Astrocyte of the spinal cord (primary cell): ENCODE measurements around the gene MSN.
"Not testable (repeated sequence)": the region's sequence is repeated elsewhere in the genome, so short reads cannot be mapped to it uniquely, and the experiment has no call there.

ENCODE experiments used
- DNase-seq: peaks from one replicate; pipeline ENCODE4 v3.0.0; 2011; ENCODE audit warnings: low read depth, low spot score
- H3K4me3 ChIP-seq: 2 replicates; pipeline ENCODE4 v1.5.1; 2011; ENCODE audit warnings: low read depth, mild to moderate bottlenecking, low read length, moderate library complexity
- CTCF ChIP-seq: IDR thresholded peaks from 2 replicates; pipeline ENCODE4 v1.5.1; 2012; ENCODE audit warnings: low read depth, mild to moderate bottlenecking, low read length, inconsistent platforms
- in situ Hi-C: cut with HindIII; loops from 2 replicates; pipeline ENCODE4 v1.10.0; 2017; ENCODE audit warnings: low sequenced_read_pairs

MSN gene

GRCh38 chrX:65750674-65751469 is 83.4 kb downstream of the MSN start:
- DNase-seq = no peak
- no peak for TF ChIP-seq CTCF
- in situ Hi-C loops = no loop called here
- H3K4me3 ChIP-seq = no peak overlapping the region

- DNase-seq = no peak
- no peak overlapping the region for H3K4me3 ChIP-seq
Observed at GRCh38 chrX:65751519-65751918, 84.1 kb downstream of the MSN start.

GRCh38 chrX:65752294-65752693 is 84.8 kb downstream of the MSN start:
- no peak for DNase-seq
- in situ Hi-C loops = no loop called here
- H3K4me3 ChIP-seq = no peak overlapping the region
- no peak for TF ChIP-seq CTCF

More at GRCh38 chrX:65751519-65751918, 84.1 kb downstream of the MSN start:
- TF ChIP-seq CTCF = no peak
- in situ Hi-C loops = no loop called here

- DNase-seq = no peak
- in situ Hi-C loops = no loop called here
- no peak for TF ChIP-seq CTCF
- no peak overlapping the region for H3K4me3 ChIP-seq
Observed at GRCh38 chrX:65755786-65756185, 88.3 kb downstream of the MSN start.

- DNase-seq = no peak
- H3K4me3 ChIP-seq = no peak overlapping the region
- TF ChIP-seq CTCF = no peak
- in situ Hi-C loops = no loop called here
Observed at GRCh38 chrX:65757943-65758342, 90.5 kb downstream of the MSN start.

- H3K4me3 ChIP-seq = no peak overlapping the region
- in situ Hi-C loops = no loop called here
- TF ChIP-seq CTCF = no peak
- DNase-seq = no peak
Observed at GRCh38 chrX:65758505-65758904, 91.1 kb downstream of the MSN start.

- in situ Hi-C loops, H3K4me3 ChIP-seq, DNase-seq: not testable (repeated sequence)
Observed at GRCh38 chrX:65759525-65759924, 92.1 kb downstream of the MSN start.
